ENCODE measurements around the gene ERC2. TPM values are rescaled to one million over a fixed set of nuclear protein-coding genes. Genes with fewer than 3 reads are reported as not detected.

Gene ERC2
- polyA plus RNA-seq, 3 donors, result not detected

DNA sequence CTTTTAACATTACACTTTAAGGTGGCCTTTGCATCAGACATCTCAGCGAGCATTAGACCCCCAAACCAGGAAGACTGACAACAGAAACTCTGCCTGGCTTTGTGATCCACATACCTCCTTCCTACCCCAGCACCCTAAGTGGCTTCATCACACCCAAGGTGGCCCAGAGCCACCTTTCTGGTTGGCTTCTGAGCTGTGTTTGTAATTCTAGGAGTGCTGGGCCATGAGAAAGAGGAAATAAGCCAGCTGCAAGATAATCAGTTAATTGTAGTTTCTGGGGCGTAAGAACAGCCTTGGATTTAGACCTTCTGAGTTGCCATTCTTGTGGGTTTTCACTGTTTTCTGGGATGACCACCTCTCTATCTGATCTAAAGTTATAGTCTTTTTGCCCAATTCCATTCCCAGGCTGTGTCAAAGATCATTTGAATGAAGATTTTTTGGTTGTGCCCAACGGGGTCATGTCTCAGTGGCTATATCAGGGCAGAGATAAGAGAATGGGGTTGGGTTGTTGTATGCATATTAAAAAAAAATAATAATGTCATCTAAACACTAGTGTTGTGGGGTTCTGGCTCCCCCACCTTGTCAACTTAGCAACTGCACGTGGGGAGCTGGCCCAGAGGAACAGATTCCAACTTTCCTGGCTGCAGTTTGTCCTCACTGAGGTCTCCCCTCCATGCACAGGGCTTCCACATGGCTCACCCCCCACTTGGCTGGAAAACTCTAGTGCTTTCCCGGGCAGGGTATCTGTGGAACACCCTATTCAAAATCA, 746.4 kb downstream of the ERC2 start:
- Histone ChIP-seq H3K79me2 (ENCODE audit: insufficient read depth, low read length) (no peaks in the 10 kb centered on the region), H3K4me2 (replicated peaks; ENCODE audit: extremely low read depth, low read length, poor library complexity, severe bottlenecking) (no peak overlapping the region), H3K36me3 (replicated peaks in 1 of 2; ENCODE audit: control insufficient read depth in 1 of 2, insufficient read depth in 2 of 2, low read length in 2 of 2) (no peaks in the 10 kb centered on the region), H3K27ac (ENCODE audit: low read depth in 1 of 2, low read length in 2 of 2) (no peak overlapping the region), H3K27me3 (ENCODE audit: control insufficient read depth in 2 of 2, insufficient read depth in 2 of 2, low read length in 2 of 2) (peaks cover 0 to 11% of the 10 kb centered on the region in 2 donors), H2AFZ (ENCODE audit: insufficient read depth, low read depth, low read length, poor library complexity, severe bottlenecking) (no peak overlapping the region), H3K4me3 (replicated peaks in 1 of 3; ENCODE audit: low read depth in 2 of 3, low read length in 3 of 3) (no peak overlapping the region), H4K20me1 (ENCODE audit: insufficient read depth, low read length) (no peaks in the 10 kb centered on the region), H3K9me3 (replicated peaks in 1 of 2; ENCODE audit: control insufficient read depth in 1 of 2, insufficient read depth in 1 of 2, low read length in 2 of 2) (no peaks in the 10 kb centered on the region), H3K4me1 (ENCODE audit: control insufficient read depth in 1 of 2, insufficient read depth in 2 of 2, low read length in 2 of 2) (no peaks in the 10 kb centered on the region), H3K9ac (ENCODE audit: insufficient read depth, low read length, poor library complexity, severe bottlenecking) (no peak overlapping the region)
- Mint-ChIP-seq H3K27me3 (ENCODE audit: low read depth in 3 of 3) (peaks cover 2 to 25% (median 6%) of the 10 kb centered on the region in 3 donors), H3K9me3 (no peaks in the 10 kb centered on the region), H3K4me3 (no peak overlapping the region), H3K4me1 (no peaks in the 10 kb centered on the region), H3K27ac (peak overlapping the region in 1 of 7 donors; percentile 40), H3K36me3 (no peaks in the 10 kb centered on the region)
- DNase-seq, result peak in 2 of 3 donors; percentile 9 to 13
- WGBS (ENCODE audit: insufficient coverage), result 79% methylated on average over 3 of the region's 5 CpGs
- intact Hi-C loops (cut with micrococcal nuclease), result loop anchor here in 1 of 2 donors (5.0 kb wide), 1 partner anchor 235 kb away; the partner anchor contains the start of gene WNT5A
- TF ChIP-seq, protein P1, sequence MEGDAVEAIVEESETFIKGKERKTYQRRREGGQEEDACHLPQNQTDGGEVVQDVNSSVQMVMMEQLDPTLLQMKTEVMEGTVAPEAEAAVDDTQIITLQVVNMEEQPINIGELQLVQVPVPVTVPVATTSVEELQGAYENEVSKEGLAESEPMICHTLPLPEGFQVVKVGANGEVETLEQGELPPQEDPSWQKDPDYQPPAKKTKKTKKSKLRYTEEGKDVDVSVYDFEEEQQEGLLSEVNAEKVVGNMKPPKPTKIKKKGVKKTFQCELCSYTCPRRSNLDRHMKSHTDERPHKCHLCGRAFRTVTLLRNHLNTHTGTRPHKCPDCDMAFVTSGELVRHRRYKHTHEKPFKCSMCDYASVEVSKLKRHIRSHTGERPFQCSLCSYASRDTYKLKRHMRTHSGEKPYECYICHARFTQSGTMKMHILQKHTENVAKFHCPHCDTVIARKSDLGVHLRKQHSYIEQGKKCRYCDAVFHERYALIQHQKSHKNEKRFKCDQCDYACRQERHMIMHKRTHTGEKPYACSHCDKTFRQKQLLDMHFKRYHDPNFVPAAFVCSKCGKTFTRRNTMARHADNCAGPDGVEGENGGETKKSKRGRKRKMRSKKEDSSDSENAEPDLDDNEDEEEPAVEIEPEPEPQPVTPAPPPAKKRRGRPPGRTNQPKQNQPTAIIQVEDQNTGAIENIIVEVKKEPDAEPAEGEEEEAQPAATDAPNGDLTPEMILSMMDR (IDR thresholded peaks at IDR 0.05), result peak; percentile 31

DNA sequence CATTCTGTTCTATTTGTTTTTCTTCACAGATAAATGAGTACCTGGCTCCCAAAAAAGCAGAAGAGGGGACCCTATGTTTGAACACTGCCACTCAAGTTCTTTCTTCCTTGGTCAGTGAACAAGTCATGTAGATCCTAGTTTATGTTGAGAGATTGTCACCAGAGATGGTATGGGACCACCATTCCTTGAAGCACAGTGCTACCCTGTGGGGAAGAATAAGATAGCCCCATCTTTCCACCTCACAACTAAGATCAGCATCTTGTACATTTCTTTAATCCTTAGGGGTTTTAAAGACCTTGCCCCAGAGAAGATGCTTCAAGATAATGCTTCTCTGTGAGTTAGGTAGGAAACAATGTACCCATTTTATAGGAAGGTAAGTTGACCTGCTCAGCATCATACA, 747.7 kb downstream of the ERC2 start:
- no peaks in the 10 kb centered on the region for H3K79me2 ChIP-seq (ENCODE audit: insufficient read depth, low read length)
- TF ChIP-seq, protein P1 (IDR thresholded peaks at IDR 0.05), result no peak
- H3K4me3 ChIP-seq (replicated peaks in 1 of 3; ENCODE audit: low read depth in 2 of 3, low read length in 3 of 3), result no peak overlapping the region
- H3K4me1 Mint-ChIP-seq, result no peaks in the 10 kb centered on the region
- H3K4me3 Mint-ChIP-seq, result no peak overlapping the region
- no peaks in the 10 kb centered on the region for H3K36me3 ChIP-seq (replicated peaks in 1 of 2; ENCODE audit: control insufficient read depth in 1 of 2, insufficient read depth in 2 of 2, low read length in 2 of 2)
- peaks cover 0 to 11% of the 10 kb centered on the region in 2 donors for H3K27me3 ChIP-seq (ENCODE audit: control insufficient read depth in 2 of 2, insufficient read depth in 2 of 2, low read length in 2 of 2)
- no peaks in the 10 kb centered on the region for H3K4me1 ChIP-seq (ENCODE audit: control insufficient read depth in 1 of 2, insufficient read depth in 2 of 2, low read length in 2 of 2)
- DNase-seq, result no peak
- H3K27ac ChIP-seq (ENCODE audit: low read depth in 1 of 2, low read length in 2 of 2), result no peak overlapping the region
- no peaks in the 10 kb centered on the region for H4K20me1 ChIP-seq (ENCODE audit: insufficient read depth, low read length)
- peaks cover 0 to 3% (median 0%) of the 10 kb centered on the region in 7 donors for H3K9me3 Mint-ChIP-seq
- no peaks in the 10 kb centered on the region for H3K36me3 Mint-ChIP-seq
- H3K27me3 Mint-ChIP-seq (ENCODE audit: low read depth in 3 of 3), result peaks cover 3 to 31% (median 6%) of the 10 kb centered on the region in 3 donors
- no peak overlapping the region for H3K9ac ChIP-seq (ENCODE audit: insufficient read depth, low read length, poor library complexity, severe bottlenecking)
- no peak overlapping the region for H2AFZ ChIP-seq (ENCODE audit: insufficient read depth, low read depth, low read length, poor library complexity, severe bottlenecking)
- H3K27ac Mint-ChIP-seq, result no peak overlapping the region
- no peaks in the 10 kb centered on the region for H3K9me3 ChIP-seq (replicated peaks in 1 of 2; ENCODE audit: control insufficient read depth in 1 of 2, insufficient read depth in 1 of 2, low read length in 2 of 2)
- intact Hi-C loops (cut with micrococcal nuclease), result loop anchor here in 1 of 2 donors (5.0 kb wide), 1 partner anchor 233 kb away; the partner anchor contains the start of gene WNT5A
- H3K4me2 ChIP-seq (replicated peaks; ENCODE audit: extremely low read depth, low read length, poor library complexity, severe bottlenecking), result no peak overlapping the region

Measured in CD14-positive monocyte (primary cell).